Neutrophil (primary cell): ENCODE data around the gene KIFAP3.
"Not testable (repeated sequence)": the region's sequence is repeated elsewhere in the genome, so short reads cannot be mapped to it uniquely, and the experiment has no call there.

Experiments
- H3K27ac ChIP-seq: fragments of 200-600 bp; sonication (generic); 2 replicates; pipeline ENCODE4 v1.5.1; 2016; ENCODE audit warnings: mild to moderate bottlenecking, moderate library complexity
- H3K27me3 ChIP-seq: fragments of 200-600 bp; sonication (generic); 2 replicates; pipeline ENCODE4 v1.6.0; 2016; ENCODE audit warnings: mild to moderate bottlenecking
- H3K36me3 ChIP-seq: fragments of 200-600 bp; sonication (generic); 2 replicates; pipeline ENCODE4 v1.5.1; 2017
- H3K4me1 ChIP-seq, 2 experiments: fragments of 200-600 bp in 1 of 2; sonication (generic) in 1 of 2; 1 replicate in 1 of 2; 2 replicates in 1 of 2; pipeline versions ENCODE4 v1.5.1 to v1.6.1; 2013 to 2016; ENCODE audit warnings: low read depth in 1 of 2, low read length in 1 of 2, mild to moderate bottlenecking in 1 of 2, moderate library complexity in 1 of 2; ENCODE audit not compliant: control insufficient read depth in 1 of 2, insufficient read depth in 1 of 2
- H3K4me3 ChIP-seq, 2 experiments: fragments of 200-600 bp in 1 of 2; sonication (generic) in 1 of 2; 1 replicate in 1 of 2; 2 replicates in 1 of 2; pipeline ENCODE4 v1.5.1; 2013 to 2016; ENCODE audit warnings: low read depth in 1 of 2, low read length in 1 of 2, mild to moderate bottlenecking in 1 of 2, moderate library complexity in 1 of 2
- H3K9me3 ChIP-seq: fragments of 200-600 bp; sonication (generic); 2 replicates; pipeline ENCODE4 v1.5.1; 2016
- TF ChIP-seq, protein P1 (sequence below): fragments of 200-600 bp; sonication (generic); IDR thresholded peaks from 2 replicates; pipeline ENCODE4 v1.5.1; 2016; ENCODE audit warnings: antibody characterized with exemption

Gene KIFAP3

DNA sequence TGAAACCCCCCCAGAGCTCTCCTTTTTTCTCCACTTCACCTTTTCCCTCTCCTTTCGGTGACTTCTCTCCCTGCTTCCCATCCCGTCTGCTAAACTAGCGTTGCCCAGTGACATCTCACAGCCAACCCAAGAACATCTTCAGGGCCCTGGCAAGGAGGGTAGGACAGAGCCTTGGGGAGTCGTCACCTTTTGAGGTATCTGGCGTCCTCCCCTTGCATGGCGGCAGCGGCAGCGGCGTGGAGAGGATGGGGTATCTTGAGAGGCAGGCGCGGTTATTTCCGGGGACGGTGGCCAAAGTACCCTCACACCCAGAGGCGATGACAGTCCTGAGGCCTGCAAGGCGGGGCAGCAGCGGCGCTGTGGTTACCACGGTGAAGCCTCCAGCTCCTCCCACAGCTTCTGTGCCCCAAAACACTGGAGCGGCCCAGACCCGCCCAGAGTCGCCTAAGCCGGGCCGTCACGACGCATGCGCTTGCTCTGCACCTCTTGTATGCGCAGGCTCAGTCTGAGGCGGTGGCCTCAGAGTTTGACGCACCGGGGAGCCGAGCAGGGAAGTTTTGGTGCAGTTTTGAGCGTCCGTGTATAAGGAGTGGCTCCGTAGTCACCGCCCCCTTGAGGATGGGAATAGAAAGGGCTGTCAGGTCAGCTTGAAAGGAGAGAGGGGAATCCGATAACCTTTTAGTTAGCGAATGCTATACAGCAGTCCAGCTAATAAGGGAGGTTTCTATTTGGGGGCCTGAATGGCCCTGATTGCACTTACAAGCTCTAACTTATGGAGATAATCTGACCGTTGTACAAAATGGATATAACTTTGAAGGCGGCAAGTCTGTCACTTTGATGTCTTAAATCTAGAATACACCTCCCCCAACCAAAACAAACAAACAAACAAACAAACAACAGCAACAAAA is at the start of gene KIFAP3:
TSS of gene KIFAP3 (minus strand) at position 446 of the 908 bp plus-strand sequence. CDS start at position 218, 228 bp downstream.
- TF ChIP-seq, protein P1, sequence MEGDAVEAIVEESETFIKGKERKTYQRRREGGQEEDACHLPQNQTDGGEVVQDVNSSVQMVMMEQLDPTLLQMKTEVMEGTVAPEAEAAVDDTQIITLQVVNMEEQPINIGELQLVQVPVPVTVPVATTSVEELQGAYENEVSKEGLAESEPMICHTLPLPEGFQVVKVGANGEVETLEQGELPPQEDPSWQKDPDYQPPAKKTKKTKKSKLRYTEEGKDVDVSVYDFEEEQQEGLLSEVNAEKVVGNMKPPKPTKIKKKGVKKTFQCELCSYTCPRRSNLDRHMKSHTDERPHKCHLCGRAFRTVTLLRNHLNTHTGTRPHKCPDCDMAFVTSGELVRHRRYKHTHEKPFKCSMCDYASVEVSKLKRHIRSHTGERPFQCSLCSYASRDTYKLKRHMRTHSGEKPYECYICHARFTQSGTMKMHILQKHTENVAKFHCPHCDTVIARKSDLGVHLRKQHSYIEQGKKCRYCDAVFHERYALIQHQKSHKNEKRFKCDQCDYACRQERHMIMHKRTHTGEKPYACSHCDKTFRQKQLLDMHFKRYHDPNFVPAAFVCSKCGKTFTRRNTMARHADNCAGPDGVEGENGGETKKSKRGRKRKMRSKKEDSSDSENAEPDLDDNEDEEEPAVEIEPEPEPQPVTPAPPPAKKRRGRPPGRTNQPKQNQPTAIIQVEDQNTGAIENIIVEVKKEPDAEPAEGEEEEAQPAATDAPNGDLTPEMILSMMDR = no peak
- Histone ChIP-seq H3K27ac (peak within 1 kb of the TSS; percentile 71), H3K9me3 (peaks cover 6% of the 10 kb centered on the region), H3K4me1 (peaks cover 13 to 16% of the 10 kb centered on the region in 2 experiments), H3K27me3 (no peaks in the 10 kb centered on the region), H3K36me3 (no peaks in the 10 kb centered on the region), H3K4me3 (peak within 1 kb of the TSS; percentile 61 to 66)

DNA sequence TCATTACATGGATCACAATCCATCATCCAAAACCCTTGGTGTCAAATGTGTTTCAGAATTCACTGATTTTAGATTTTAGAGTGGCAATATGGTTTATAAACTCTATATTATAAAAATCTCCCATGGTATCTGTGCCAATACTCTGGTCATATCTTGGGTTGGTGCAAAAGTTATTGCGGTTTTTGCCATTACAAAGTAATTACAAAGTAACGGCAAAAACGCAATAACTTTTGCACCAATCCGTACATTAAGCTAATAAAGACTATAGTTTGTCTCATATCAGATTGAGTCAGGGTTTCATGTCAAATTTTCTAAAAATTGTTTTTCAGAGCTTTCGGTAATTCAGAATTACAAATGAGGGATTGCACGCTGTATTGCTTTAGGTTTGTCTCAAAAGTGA is 47.9 kb upstream of the KIFAP3 start:
- no peak overlapping the region for H3K27ac ChIP-seq
- no peaks in the 10 kb centered on the region for H3K36me3 ChIP-seq
- H3K27me3 ChIP-seq = no peaks in the 10 kb centered on the region
- no peaks in the 10 kb centered on the region for H3K9me3 ChIP-seq
- H3K4me3 ChIP-seq = no peak overlapping the region
- H3K4me1 ChIP-seq = no peaks in the 10 kb centered on the region
- TF ChIP-seq, protein P1 = no peak

DNA sequence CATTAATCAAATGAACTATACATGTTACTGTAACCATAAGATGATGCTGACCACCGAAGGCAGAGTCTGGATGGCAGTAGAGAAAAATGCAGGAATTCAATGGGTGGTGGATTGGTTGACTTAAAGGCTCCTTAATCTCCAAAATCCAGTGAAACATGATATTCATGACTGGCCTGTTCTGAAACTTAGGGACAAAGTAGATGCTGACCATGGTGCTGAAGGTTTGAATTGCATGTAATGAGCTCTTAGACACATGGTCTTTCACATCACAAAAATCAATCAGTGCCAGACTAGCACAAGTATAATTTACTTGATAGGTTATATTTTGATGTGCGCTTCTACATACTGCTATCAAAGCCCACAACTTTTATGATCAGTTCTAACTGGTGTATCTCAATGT is 40.4 kb upstream of the KIFAP3 start:
- H3K27me3 ChIP-seq = no peaks in the 10 kb centered on the region
- no peak overlapping the region for H3K27ac ChIP-seq
- no peaks in the 10 kb centered on the region for H3K4me1 ChIP-seq
- H3K4me3 ChIP-seq = no peak overlapping the region
- H3K36me3 ChIP-seq = no peaks in the 10 kb centered on the region
- TF ChIP-seq, protein P1 = no peak
- no peaks in the 10 kb centered on the region for H3K9me3 ChIP-seq

DNA sequence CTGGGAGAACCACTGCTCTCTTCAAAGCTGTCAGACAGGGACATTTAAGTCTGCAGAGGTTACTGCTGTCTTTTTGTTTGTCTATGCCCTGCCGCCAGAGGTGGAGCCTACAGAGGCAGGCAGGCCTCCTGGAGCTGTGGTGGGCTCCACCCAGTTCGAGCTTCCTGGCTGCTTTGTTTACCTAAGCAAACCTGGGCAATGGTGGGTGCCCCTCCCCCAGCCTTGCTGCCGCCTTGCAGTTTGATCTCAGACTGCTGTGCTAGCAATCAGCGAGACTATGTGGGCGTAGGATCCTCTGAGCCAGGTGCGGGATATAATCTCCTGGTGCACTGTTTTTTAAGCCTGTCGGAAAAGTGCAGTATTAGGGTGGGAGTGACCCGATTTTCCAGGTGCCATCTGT is 38.6 kb upstream of the KIFAP3 start:
- not testable (repeated sequence) for H3K36me3 ChIP-seq, H3K27me3 ChIP-seq, H3K9me3 ChIP-seq, H3K27ac ChIP-seq, H3K4me3 ChIP-seq, H3K4me1 ChIP-seq

DNA sequence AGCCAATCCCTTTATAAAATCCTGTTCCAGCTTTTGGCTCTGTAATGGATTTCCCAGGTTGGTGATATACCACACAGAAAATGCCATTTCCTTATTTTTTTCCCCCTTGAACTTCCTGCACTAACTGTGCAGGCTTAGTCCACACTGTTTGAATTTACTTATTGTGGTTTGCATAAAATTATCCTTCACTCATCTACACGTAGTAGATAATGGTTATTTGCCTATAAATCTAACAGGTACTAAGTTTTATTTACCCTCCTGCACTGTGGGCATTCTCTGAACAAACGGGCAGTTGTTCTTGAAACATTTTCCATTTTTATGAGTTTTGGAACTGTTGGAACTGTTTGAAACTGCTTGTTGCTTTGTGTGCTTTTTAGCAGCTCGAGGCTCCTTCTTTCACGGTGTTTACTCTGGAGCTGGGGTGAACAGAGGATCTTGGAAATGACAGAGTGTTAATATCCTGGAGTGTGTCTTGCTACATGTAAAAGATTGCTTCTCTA is 23.0 kb upstream of the KIFAP3 start:
- no peak overlapping the region for H3K27ac ChIP-seq
- no peaks in the 10 kb centered on the region for H3K27me3 ChIP-seq
- no peak overlapping the region for H3K4me3 ChIP-seq
- H3K36me3 ChIP-seq = no peaks in the 10 kb centered on the region
- no peaks in the 10 kb centered on the region for H3K9me3 ChIP-seq
- TF ChIP-seq, protein P1 = no peak
- no peaks in the 10 kb centered on the region for H3K4me1 ChIP-seq

DNA sequence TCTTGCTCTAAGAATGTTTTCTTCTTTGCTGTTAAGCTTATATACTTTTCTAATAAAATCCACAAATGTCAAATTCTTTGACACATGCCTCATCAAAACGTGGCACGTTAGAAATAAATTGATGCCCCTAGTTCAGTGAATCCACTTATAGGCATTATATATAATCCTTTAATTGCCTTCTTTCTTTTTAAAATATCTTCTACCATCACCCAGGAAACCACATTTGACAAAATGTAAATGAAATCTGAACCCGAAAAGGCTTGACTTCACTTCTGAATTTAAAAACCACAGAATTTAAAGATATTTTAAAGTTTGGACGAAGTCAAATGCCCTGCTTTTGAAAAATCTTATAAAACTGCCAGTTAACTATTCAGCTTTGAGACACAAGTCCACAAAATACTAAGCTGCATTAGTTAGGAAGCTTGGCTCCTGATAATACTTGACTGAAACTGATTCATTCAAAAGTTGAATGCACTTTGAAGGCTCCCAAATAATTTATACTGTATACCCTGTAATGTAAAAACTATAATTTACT is 22.4 kb upstream of the KIFAP3 start:
- TF ChIP-seq, protein P1 = no peak
- no peaks in the 10 kb centered on the region for H3K27me3 ChIP-seq
- no peak overlapping the region for H3K27ac ChIP-seq
- no peaks in the 10 kb centered on the region for H3K9me3 ChIP-seq
- H3K36me3 ChIP-seq = no peaks in the 10 kb centered on the region
- no peak overlapping the region for H3K4me3 ChIP-seq
- H3K4me1 ChIP-seq = no peaks in the 10 kb centered on the region
